Esophagus squamous epithelium (tissue), 4 donors: ENCODE measurements around the gene JDP2.

Experiments used
- POLR2A ChIP-seq, 4 donors: fragments of 450-650 bp; IDR thresholded peaks; one replicate each; pipeline ENCODE4 v1.6.1; 2017; ENCODE audit warnings: antibody characterized with exemption in 4 of 4, mild to moderate bottlenecking in 4 of 4, moderate library complexity in 3 of 4
- TF ChIP-seq, protein P1 (sequence below), 6 experiments: fragments of 450-650 bp in 4 of 6; fragments of 200-600 bp in 2 of 6; sonication (generic) in 2 of 6; IDR thresholded peaks; one replicate each; pipeline ENCODE4 v1.5.1; 2016 to 2019; ENCODE audit warnings: antibody characterized with exemption in 6 of 6, mild to moderate bottlenecking in 4 of 6, moderate library complexity in 4 of 6

DNA sequence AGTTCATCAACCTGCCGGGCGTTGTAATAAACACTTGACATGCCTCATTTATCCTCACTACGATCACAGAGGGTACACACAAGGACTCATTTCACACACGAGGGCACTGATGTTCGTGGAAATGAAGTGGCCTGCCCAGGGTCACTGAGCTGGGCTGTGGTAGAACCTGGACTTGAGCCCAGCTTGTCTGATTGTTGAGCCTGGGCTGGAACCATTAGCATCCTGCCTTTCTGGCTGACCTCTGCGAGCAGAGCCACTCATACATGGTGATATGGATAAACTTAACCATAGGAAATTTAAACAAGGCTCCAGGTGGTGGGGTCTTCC lies 16.6 kb upstream of the JDP2 start:
- TF ChIP-seq, protein P1, sequence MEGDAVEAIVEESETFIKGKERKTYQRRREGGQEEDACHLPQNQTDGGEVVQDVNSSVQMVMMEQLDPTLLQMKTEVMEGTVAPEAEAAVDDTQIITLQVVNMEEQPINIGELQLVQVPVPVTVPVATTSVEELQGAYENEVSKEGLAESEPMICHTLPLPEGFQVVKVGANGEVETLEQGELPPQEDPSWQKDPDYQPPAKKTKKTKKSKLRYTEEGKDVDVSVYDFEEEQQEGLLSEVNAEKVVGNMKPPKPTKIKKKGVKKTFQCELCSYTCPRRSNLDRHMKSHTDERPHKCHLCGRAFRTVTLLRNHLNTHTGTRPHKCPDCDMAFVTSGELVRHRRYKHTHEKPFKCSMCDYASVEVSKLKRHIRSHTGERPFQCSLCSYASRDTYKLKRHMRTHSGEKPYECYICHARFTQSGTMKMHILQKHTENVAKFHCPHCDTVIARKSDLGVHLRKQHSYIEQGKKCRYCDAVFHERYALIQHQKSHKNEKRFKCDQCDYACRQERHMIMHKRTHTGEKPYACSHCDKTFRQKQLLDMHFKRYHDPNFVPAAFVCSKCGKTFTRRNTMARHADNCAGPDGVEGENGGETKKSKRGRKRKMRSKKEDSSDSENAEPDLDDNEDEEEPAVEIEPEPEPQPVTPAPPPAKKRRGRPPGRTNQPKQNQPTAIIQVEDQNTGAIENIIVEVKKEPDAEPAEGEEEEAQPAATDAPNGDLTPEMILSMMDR (IDR thresholded peaks at IDR 0.05): no peak
- TF ChIP-seq POLR2A (IDR thresholded peaks at IDR 0.05): no peak
